NB4 (cell line): ENCODE measurements around the gene ZNF747.

Experiments used
- CTCF ChIP-seq: IDR thresholded peaks from one replicate; pipeline ENCODE4 v1.5.1; 2012; ENCODE audit warnings: low read depth, low read length
- MAX ChIP-seq: IDR thresholded peaks from 2 replicates; pipeline ENCODE4 v1.6.1; 2011; ENCODE audit warnings: low read depth, low read length
- POLR2A ChIP-seq: IDR thresholded peaks from 2 replicates; pipeline ENCODE4 v1.6.1; 2011; ENCODE audit warnings: mild to moderate bottlenecking; ENCODE audit not compliant: insufficient read length; ENCODE audit errors: extremely low read depth

- TF ChIP-seq POLR2A (no peak), CTCF (no peak), MAX (no peak)
Measured at GRCh38 chr16:30556125-30556473, 21.4 kb upstream of the ZNF747 start.
